HepG2 (cell line): ENCODE measurements around the gene GADD45B. TPM values are rescaled to one million over a fixed set of nuclear protein-coding genes. Genes with fewer than 3 reads are reported as not detected.

Source experiments
- ARID2 ChIP-seq: sonication (generic); formaldehyde crosslinking; IDR thresholded peaks from 2 replicates; pipeline ENCODE4 v1.8.1; 2022; ENCODE audit warnings: mild to moderate bottlenecking, missing genetic modification reagents, borderline replicate concordance
- CHD4 ChIP-seq: fragments of 200-600 bp; sonication (generic); IDR thresholded peaks from 2 replicates; pipeline ENCODE4 v1.7.0; 2017; ENCODE audit warnings: mild to moderate bottlenecking, low read length, borderline replicate concordance
- ESRRA ChIP-seq: sonication (generic); formaldehyde crosslinking; IDR thresholded peaks from 2 replicates; pipeline ENCODE4 v1.5.1; 2020; ENCODE audit warnings: mild to moderate bottlenecking, low read depth, missing genetic modification reagents
- ETV5 ChIP-seq: IDR thresholded peaks from 2 replicates; pipeline ENCODE4 v1.6.1; 2018; ENCODE audit warnings: missing biosample characterization, missing genetic modification reagents, inconsistent platforms, borderline replicate concordance
- KDM4B ChIP-seq: sonication (generic); formaldehyde crosslinking; IDR thresholded peaks from 2 replicates; pipeline ENCODE4 v1.4.0; 2020; ENCODE audit warnings: missing genetic modification reagents
- KDM5A ChIP-seq: fragments of 200-600 bp; sonication (generic); IDR thresholded peaks from 2 replicates; pipeline ENCODE4 v1.7.0; 2018; ENCODE audit warnings: antibody characterized with exemption, mild to moderate bottlenecking, low read length, borderline replicate concordance
- MAFF ChIP-seq: IDR thresholded peaks from 2 replicates; pipeline ENCODE4 v1.6.1; 2011; ENCODE audit warnings: low read depth, low read length, improper control_type of control experiment
- MATR3 ChIP-seq: sonication (generic); formaldehyde crosslinking; IDR thresholded peaks from 2 replicates; pipeline ENCODE4 v1.4.0; 2020; ENCODE audit warnings: missing genetic modification reagents
- NFYB ChIP-seq: sonication (generic); formaldehyde crosslinking; IDR thresholded peaks from 2 replicates; pipeline ENCODE4 v1.4.0; 2020; ENCODE audit warnings: missing genetic modification reagents
- NR2F1 ChIP-seq, 2 experiments: fragments of 450-650 bp in 1 of 2; formaldehyde crosslinking in 1 of 2; IDR thresholded peaks; 2 replicates each; pipeline versions ENCODE4 v1.5.0 to v1.6.1; 2016 to 2020; ENCODE audit warnings: mild to moderate bottlenecking in 1 of 2, missing compliant biosample characterization in 1 of 2, missing genetic modification reagents in 1 of 2, moderate library complexity in 1 of 2
- RARA ChIP-seq: IDR thresholded peaks from 2 replicates; pipeline ENCODE4 v1.6.1; 2016; ENCODE audit warnings: missing genetic modification reagents, missing compliant biosample characterization
- SIN3A ChIP-seq: IDR thresholded peaks from 2 replicates; pipeline ENCODE4 v1.6.1; 2011; ENCODE audit warnings: low read depth, mild to moderate bottlenecking, control low read depth, low read length, borderline replicate concordance
- TBX2 ChIP-seq: sonication (generic); formaldehyde crosslinking; IDR thresholded peaks from 2 replicates; pipeline ENCODE4 v1.5.0; 2020; ENCODE audit warnings: missing genetic modification reagents, mild to moderate bottlenecking, borderline replicate concordance
- TEAD3 ChIP-seq: optimal IDR thresholded peaks from 2 replicates; pipeline ENCODE3; 2016; ENCODE audit warnings: borderline replicate concordance
- YY1 ChIP-seq: IDR thresholded peaks from 2 replicates; pipeline ENCODE4 v1.6.1; 2011; ENCODE audit warnings: low read length, low read depth, moderate library complexity, mild to moderate bottlenecking; ENCODE audit not compliant: insufficient read depth, insufficient replicate concordance
- ZBTB38 ChIP-seq: sonication (generic); formaldehyde crosslinking; IDR thresholded peaks from 2 replicates; pipeline ENCODE4 v1.5.1; 2020; ENCODE audit warnings: mild to moderate bottlenecking, missing genetic modification reagents
- ZBTB7B ChIP-seq: sonication (generic); formaldehyde crosslinking; IDR thresholded peaks from 2 replicates; pipeline ENCODE4 v1.4.0; 2020; ENCODE audit warnings: missing genetic modification reagents
- ZFX ChIP-seq: sonication (generic); formaldehyde crosslinking; IDR thresholded peaks from 2 replicates; pipeline ENCODE4 v1.4.0; 2020; ENCODE audit warnings: mild to moderate bottlenecking, low read depth, missing genetic modification reagents, moderate library complexity
- ZNF550 ChIP-seq: sonication (generic); formaldehyde crosslinking; IDR thresholded peaks from 2 replicates; pipeline ENCODE4 v1.4.0; 2020; ENCODE audit warnings: mild to moderate bottlenecking, missing genetic modification reagents, borderline replicate concordance
- ZNF607 ChIP-seq: sonication (generic); formaldehyde crosslinking; IDR thresholded peaks from 2 replicates; pipeline ENCODE4 v1.5.1; 2020; ENCODE audit warnings: missing genetic modification reagents, mild to moderate bottlenecking, borderline replicate concordance
- ZNF776 ChIP-seq: sonication (generic); formaldehyde crosslinking; IDR thresholded peaks from 2 replicates; pipeline ENCODE4 v1.4.0; 2020; ENCODE audit warnings: mild to moderate bottlenecking, missing genetic modification reagents
- polyA plus RNA-seq, 8 experiments: library from polyadenylated mRNA; depleted of rRNA in 3 of 8; stranded (reverse) in 7 of 8; unstranded in 1 of 8; fragments of >200 nt; fragmentation: Illumina TruSeq in 4 of 8; extraction: Trizol in 4 of 8; gene quantifications; 2 replicates each; pipeline versions ENCODE4 v1.2.1 to v1.2.3, GENCODE V29; 2011 to 2016; ENCODE audit warnings: low read depth in 4 of 8, missing spikeins in 1 of 8, mixed read lengths in 1 of 8; ENCODE audit not compliant: insufficient read depth in 1 of 8
- total RNA-seq, 5 experiments: library from RNA; depleted of rRNA; stranded (reverse); fragments of >200 nt; fragmentation: Illumina TruSeq; extraction: Trizol; gene quantifications; 2 replicates each; pipeline ENCODE4 v1.2.3, GENCODE V29; 2016; ENCODE audit warnings: low read depth in 1 of 5
- TF ChIP-seq, protein P1 (sequence below): IDR thresholded peaks from 2 replicates; pipeline ENCODE4 v1.6.1; 2016; ENCODE audit warnings: mild to moderate bottlenecking, missing biosample characterization, missing genetic modification reagents
- TF ChIP-seq, protein P2 (sequence below): sonication (generic); formaldehyde crosslinking; IDR thresholded peaks from 2 replicates; pipeline ENCODE4 v1.8.1; 2023; ENCODE audit warnings: missing genetic modification reagents, inconsistent platforms, borderline replicate concordance
- TF ChIP-seq, protein P3 (sequence below): sonication (generic); formaldehyde crosslinking; IDR thresholded peaks from 2 replicates; pipeline ENCODE4 v1.4.0; 2020; ENCODE audit warnings: missing genetic modification reagents, borderline replicate concordance
- TF ChIP-seq, protein P4 (sequence below): sonication (generic); formaldehyde crosslinking; IDR thresholded peaks from 2 replicates; pipeline ENCODE4 v1.4.0; 2020; ENCODE audit warnings: missing genetic modification reagents, mild to moderate bottlenecking, borderline replicate concordance

Gene GADD45B
- total and polyA plus RNA-seq, 2 of the 13 experiments (the other 11 are each of a cell fraction or from before 2014, with no cell fraction given), result 4.6 to 34.1 TPM

DNA sequence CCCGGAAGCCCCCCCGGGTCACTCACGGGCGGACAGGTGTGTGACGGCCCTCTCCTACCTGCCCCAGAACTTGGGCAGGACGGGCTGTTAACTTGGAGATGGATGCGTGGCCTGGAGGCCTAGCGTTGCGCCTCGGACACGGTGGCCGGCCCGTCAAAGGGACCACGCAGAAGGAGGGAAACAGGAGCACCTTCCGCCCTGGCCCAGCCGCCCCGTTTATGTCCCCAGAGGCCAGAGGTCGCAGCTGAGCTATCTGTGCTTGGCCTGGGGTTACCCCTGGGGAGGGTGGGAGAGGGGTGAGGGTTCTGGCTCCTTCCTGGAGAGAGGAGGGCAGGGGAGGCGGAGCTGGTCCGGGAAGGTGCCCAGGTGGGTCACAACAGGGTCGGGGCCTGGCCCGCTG lies 35.6 kb downstream of the GADD45B start (continued):
- no peak for TF ChIP-seq CHD4
- no peak for TF ChIP-seq NFYB (CRISPR knock-in tag)
- no peak for TF ChIP-seq ETV5 (CRISPR knock-in tag)
- peak; percentile 28; the same call in 1 of the 2 replicates for TF ChIP-seq TBX2 (CRISPR knock-in tag)
- peak; percentile 41 to 57; a peak in 2 of 4 replicates for TF ChIP-seq NR2F1 (CRISPR knock-in tag; IDR thresholded peaks at IDR 0.05)
- TF ChIP-seq, protein P1, sequence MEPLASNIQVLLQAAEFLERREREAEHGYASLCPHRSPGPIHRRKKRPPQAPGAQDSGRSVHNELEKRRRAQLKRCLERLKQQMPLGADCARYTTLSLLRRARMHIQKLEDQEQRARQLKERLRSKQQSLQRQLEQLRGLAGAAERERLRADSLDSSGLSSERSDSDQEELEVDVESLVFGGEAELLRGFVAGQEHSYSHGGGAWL (CRISPR knock-in tag), result 0 out of 2 replicates have a peak, but pooled peaks have one; percentile 35
- TF ChIP-seq, protein P2, sequence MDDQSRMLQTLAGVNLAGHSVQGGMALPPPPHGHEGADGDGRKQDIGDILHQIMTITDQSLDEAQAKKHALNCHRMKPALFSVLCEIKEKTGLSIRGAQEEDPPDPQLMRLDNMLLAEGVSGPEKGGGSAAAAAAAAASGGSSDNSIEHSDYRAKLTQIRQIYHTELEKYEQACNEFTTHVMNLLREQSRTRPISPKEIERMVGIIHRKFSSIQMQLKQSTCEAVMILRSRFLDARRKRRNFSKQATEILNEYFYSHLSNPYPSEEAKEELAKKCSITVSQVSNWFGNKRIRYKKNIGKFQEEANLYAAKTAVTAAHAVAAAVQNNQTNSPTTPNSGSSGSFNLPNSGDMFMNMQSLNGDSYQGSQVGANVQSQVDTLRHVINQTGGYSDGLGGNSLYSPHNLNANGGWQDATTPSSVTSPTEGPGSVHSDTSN (CRISPR knock-in tag), result no peak
- TF ChIP-seq YY1, result no peak
- peak; percentile 52; the same call in 1 of the 2 replicates for TF ChIP-seq ZFX (CRISPR knock-in tag)
- peak; percentile 38; the same call in 1 of the 2 replicates for TF ChIP-seq RARA (CRISPR knock-in tag)
- TF ChIP-seq, protein P3, sequence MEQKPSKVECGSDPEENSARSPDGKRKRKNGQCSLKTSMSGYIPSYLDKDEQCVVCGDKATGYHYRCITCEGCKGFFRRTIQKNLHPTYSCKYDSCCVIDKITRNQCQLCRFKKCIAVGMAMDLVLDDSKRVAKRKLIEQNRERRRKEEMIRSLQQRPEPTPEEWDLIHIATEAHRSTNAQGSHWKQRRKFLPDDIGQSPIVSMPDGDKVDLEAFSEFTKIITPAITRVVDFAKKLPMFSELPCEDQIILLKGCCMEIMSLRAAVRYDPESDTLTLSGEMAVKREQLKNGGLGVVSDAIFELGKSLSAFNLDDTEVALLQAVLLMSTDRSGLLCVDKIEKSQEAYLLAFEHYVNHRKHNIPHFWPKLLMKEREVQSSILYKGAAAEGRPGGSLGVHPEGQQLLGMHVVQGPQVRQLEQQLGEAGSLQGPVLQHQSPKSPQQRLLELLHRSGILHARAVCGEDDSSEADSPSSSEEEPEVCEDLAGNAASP (CRISPR knock-in tag), result peak; percentile 30; the same call in 1 of the 2 replicates
- TF ChIP-seq ZNF550, result no peak
- no peak for TF ChIP-seq ZNF607 (CRISPR knock-in tag)
- no peak for TF ChIP-seq ZBTB7B (CRISPR knock-in tag)
- no peak for TF ChIP-seq KDM4B (CRISPR knock-in tag)
- TF ChIP-seq ARID2 (CRISPR knock-in tag), result 0 out of 2 replicates have a peak, but pooled peaks have one; percentile 26
- TF ChIP-seq ZNF776 (CRISPR knock-in tag), result no peak
- TF ChIP-seq TEAD3 (CRISPR knock-in tag), result no peak
- no peak for TF ChIP-seq MAFF
- no peak for TF ChIP-seq SIN3A
- peak; percentile 72; the same call in 1 of the 2 replicates for TF ChIP-seq ZBTB38 (CRISPR knock-in tag)
- no peak for TF ChIP-seq MATR3
- TF ChIP-seq, protein P4, sequence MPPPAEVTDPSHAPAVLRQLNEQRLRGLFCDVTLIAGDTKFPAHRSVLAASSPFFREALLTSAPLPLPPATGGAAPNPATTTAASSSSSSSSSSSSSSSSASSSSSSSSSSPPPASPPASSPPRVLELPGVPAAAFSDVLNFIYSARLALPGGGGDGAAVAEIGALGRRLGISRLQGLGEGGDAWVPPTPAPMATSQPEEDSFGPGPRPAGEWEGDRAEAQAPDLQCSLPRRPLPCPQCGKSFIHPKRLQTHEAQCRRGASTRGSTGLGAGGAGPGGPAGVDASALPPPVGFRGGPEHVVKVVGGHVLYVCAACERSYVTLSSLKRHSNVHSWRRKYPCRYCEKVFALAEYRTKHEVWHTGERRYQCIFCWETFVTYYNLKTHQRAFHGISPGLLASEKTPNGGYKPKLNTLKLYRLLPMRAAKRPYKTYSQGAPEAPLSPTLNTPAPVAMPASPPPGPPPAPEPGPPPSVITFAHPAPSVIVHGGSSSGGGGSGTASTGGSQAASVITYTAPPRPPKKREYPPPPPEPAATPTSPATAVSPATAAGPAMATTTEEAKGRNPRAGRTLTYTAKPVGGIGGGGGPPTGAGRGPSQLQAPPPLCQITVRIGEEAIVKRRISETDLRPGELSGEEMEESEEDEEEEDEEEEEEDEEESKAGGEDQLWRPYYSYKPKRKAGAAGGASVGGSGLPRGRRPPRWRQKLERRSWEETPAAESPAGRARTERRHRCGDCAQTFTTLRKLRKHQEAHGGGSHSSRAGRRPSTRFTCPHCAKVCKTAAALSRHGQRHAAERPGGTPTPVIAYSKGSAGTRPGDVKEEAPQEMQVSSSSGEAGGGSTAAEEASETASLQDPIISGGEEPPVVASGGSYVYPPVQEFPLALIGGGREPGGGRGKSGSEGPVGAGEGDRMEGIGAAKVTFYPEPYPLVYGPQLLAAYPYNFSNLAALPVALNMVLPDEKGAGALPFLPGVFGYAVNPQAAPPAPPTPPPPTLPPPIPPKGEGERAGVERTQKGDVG (CRISPR knock-in tag), result no peak
- TF ChIP-seq ESRRA (CRISPR knock-in tag), result no peak
- TF ChIP-seq KDM5A, result no peak
